ENCODE results near the gene E2F3.
"Not testable (repeated sequence)": the region's sequence is repeated elsewhere in the genome, so short reads cannot be mapped to it uniquely, and the experiment has no call there.

E2F3 gene

DNA sequence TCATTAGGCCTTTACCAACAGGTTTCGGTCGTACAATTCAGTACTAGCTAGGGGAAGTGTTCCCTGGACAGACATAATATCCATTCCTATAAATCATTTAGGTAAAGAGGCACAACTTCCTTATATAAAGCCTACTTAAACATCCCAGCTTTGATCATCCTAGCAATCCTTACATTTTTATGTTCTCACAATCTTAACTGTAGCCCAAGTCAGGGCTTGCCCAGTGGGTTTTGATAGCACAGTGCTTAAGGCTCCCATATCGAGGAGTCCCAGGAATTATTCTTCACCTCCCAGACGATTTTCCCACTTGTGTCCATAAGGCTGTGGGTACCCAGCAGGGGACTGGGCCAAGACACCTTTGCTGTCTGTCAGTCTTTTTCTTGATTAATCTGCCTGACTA lies 63.2 kb downstream of the E2F3 start:
- ATAC-seq: no peak
- TF ChIP-seq TOX (CRISPR knock-in tag; IDR thresholded peaks at IDR 0.05; ENCODE audit: borderline replicate concordance) (no peak), ARNTL (CRISPR knock-in tag; IDR thresholded peaks at IDR 0.05; ENCODE audit: borderline replicate concordance, low read depth) (no peak), SNAI2 (CRISPR knock-in tag; IDR thresholded peaks at IDR 0.05) (no peak), ESRRG (CRISPR knock-in tag; IDR thresholded peaks at IDR 0.05) (no peak), PPARA (CRISPR knock-in tag; IDR thresholded peaks at IDR 0.05; ENCODE audit: borderline replicate concordance) (no peak), ZNF70 (CRISPR knock-in tag; IDR thresholded peaks at IDR 0.05) (no peak), ZFP30 (CRISPR knock-in tag; IDR thresholded peaks at IDR 0.05) (no peak), ZC3H10 (CRISPR knock-in tag; IDR thresholded peaks at IDR 0.05) (no peak)
- TF ChIP-seq, protein P1, sequence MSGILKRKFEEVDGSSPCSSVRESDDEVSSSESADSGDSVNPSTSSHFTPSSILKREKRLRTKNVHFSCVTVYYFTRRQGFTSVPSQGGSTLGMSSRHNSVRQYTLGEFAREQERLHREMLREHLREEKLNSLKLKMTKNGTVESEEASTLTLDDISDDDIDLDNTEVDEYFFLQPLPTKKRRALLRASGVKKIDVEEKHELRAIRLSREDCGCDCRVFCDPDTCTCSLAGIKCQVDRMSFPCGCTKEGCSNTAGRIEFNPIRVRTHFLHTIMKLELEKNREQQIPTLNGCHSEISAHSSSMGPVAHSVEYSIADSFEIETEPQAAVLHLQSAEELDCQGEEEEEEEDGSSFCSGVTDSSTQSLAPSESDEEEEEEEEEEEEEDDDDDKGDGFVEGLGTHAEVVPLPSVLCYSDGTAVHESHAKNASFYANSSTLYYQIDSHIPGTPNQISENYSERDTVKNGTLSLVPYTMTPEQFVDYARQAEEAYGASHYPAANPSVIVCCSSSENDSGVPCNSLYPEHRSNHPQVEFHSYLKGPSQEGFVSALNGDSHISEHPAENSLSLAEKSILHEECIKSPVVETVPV (CRISPR knock-in tag; IDR thresholded peaks at IDR 0.05): no peak
- TF ChIP-seq, protein P2, sequence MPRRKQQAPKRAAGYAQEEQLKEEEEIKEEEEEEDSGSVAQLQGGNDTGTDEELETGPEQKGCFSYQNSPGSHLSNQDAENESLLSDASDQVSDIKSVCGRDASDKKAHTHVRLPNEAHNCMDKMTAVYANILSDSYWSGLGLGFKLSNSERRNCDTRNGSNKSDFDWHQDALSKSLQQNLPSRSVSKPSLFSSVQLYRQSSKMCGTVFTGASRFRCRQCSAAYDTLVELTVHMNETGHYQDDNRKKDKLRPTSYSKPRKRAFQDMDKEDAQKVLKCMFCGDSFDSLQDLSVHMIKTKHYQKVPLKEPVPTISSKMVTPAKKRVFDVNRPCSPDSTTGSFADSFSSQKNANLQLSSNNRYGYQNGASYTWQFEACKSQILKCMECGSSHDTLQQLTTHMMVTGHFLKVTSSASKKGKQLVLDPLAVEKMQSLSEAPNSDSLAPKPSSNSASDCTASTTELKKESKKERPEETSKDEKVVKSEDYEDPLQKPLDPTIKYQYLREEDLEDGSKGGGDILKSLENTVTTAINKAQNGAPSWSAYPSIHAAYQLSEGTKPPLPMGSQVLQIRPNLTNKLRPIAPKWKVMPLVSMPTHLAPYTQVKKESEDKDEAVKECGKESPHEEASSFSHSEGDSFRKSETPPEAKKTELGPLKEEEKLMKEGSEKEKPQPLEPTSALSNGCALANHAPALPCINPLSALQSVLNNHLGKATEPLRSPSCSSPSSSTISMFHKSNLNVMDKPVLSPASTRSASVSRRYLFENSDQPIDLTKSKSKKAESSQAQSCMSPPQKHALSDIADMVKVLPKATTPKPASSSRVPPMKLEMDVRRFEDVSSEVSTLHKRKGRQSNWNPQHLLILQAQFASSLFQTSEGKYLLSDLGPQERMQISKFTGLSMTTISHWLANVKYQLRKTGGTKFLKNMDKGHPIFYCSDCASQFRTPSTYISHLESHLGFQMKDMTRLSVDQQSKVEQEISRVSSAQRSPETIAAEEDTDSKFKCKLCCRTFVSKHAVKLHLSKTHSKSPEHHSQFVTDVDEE (CRISPR knock-in tag; IDR thresholded peaks at IDR 0.05): no peak
- TF ChIP-seq, protein P3, sequence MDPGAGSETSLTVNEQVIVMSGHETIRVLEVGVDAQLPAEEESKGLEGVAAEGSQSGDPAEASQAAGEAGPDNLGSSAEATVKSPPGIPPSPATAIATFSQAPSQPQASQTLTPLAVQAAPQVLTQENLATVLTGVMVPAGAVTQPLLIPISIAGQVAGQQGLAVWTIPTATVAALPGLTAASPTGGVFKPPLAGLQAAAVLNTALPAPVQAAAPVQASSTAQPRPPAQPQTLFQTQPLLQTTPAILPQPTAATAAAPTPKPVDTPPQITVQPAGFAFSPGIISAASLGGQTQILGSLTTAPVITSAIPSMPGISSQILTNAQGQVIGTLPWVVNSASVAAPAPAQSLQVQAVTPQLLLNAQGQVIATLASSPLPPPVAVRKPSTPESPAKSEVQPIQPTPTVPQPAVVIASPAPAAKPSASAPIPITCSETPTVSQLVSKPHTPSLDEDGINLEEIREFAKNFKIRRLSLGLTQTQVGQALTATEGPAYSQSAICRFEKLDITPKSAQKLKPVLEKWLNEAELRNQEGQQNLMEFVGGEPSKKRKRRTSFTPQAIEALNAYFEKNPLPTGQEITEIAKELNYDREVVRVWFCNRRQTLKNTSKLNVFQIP (CRISPR knock-in tag; IDR thresholded peaks at IDR 0.05; ENCODE audit: borderline replicate concordance, low read depth): no peak
- TF ChIP-seq, protein P4, sequence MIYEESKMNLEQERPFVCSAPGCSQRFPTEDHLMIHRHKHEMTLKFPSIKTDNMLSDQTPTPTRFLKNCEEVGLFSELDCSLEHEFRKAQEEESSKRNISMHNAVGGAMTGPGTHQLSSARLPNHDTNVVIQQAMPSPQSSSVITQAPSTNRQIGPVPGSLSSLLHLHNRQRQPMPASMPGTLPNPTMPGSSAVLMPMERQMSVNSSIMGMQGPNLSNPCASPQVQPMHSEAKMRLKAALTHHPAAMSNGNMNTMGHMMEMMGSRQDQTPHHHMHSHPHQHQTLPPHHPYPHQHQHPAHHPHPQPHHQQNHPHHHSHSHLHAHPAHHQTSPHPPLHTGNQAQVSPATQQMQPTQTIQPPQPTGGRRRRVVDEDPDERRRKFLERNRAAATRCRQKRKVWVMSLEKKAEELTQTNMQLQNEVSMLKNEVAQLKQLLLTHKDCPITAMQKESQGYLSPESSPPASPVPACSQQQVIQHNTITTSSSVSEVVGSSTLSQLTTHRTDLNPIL (CRISPR knock-in tag; IDR thresholded peaks at IDR 0.05; ENCODE audit: low read depth): no peak

DNA sequence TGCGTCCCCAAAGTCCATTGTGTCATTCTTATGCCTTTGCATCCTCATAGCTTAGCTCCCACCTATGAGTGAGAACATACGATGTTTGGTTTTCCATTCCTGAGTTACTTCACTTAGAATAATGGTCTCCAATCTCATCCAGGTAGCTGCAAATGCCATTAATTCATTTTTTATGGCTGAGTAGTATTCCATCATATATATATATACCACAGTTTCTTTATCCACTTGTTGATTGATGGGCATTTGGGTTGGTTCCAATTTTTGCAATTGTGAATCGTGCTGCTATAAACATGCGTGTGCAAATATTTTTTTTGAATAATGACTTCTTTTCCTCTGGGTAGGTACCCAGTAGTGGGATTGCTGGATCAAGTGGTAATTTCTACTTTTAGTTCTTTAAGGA lies 63.9 kb downstream of the E2F3 start:
- ATAC-seq: not testable (repeated sequence)
- TF ChIP-seq ZNF8 (CRISPR knock-in tag; IDR thresholded peaks at IDR 0.05): peak; percentile 89

DNA sequence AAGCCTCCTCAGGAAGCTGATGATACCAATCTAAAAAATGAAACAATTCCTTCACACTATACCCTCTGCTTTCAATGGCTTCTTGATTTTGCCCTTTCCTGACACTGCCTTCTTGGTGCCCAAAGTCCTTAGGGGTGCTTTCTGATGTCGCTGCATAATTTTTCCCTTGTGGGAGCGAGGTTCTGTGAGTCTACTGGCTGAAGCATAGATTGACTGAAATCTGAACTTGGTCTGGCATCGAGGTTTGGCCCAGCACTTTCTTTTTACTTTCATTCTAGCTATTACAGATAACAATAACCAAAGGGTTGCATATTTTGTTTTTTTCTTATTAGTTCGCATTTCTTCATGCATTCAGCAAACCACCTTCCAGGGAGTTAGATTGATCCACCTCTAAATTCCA lies 65.8 kb downstream of the E2F3 start:
- TF ChIP-seq GLIS3 (CRISPR knock-in tag; IDR thresholded peaks at IDR 0.05): no peak
- TF ChIP-seq CSDC2 (CRISPR knock-in tag; IDR thresholded peaks at IDR 0.05): no peak
- TF ChIP-seq ZC3H10 (CRISPR knock-in tag; IDR thresholded peaks at IDR 0.05): no peak
- no peak for TF ChIP-seq TCF4 (CRISPR knock-in tag; IDR thresholded peaks at IDR 0.05; ENCODE audit: borderline replicate concordance)
- no peak for TF ChIP-seq ZNF565 (CRISPR knock-in tag; conservative IDR thresholded peaks at IDR 0.05; ENCODE audit: low read depth)
- ATAC-seq: no peak

DNA sequence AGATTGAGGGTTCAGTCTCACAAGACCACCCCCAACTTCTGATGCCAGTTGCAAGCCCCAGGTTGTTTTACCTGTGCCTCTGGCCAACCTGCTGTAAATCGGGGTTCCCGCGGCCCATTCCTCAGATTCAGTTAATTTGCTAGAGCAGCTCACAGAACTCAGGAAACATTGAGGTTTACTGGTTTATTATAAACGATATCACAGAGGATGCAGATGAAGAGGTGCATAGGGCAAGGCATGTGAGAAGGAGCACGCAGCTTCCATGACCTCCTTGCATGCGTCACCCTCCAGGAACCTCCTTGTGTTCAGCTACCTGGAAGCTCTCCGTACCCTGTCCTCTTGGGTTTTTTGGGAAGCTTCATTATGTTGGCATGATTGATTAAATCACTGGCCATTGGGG lies 66.5 kb downstream of the E2F3 start:
- ATAC-seq: no peak
- TF ChIP-seq ZNF70 (CRISPR knock-in tag; IDR thresholded peaks at IDR 0.05) (no peak), PPARA (CRISPR knock-in tag; IDR thresholded peaks at IDR 0.05; ENCODE audit: borderline replicate concordance) (no peak), TCF4 (CRISPR knock-in tag; IDR thresholded peaks at IDR 0.05; ENCODE audit: borderline replicate concordance) (no peak)
- TF ChIP-seq, protein P3 (CRISPR knock-in tag; IDR thresholded peaks at IDR 0.05; ENCODE audit: borderline replicate concordance, low read depth): no peak

DNA sequence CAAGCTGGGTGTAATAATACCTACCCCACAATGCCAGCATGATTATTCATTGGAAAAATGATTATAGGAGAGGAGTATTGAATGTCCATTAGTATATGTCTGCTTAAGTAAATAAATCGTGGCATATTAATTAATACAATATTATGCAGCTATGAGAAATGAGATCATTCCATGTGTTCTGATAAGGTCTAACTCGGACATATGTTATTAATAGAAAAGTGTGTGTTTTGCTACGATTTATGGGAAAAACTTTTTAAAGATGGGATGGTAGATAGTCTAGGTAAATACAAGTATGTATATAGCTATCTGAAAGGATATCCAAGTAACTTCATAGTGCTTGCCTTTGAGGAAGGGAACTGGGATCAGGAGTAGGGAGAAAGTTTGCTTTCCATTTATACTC lies 71.1 kb downstream of the E2F3 start:
- TF ChIP-seq ISL1 (CRISPR knock-in tag; IDR thresholded peaks at IDR 0.05) (peak; percentile 35; the same call in 1 of the 2 replicates), SNAI2 (CRISPR knock-in tag; IDR thresholded peaks at IDR 0.05) (no peak)
- TF ChIP-seq, protein P4 (CRISPR knock-in tag; IDR thresholded peaks at IDR 0.05; ENCODE audit: low read depth): peak; percentile 48; the same call in 1 of the 2 replicates
- peak; percentile 53 for ATAC-seq
